Ascending aorta (tissue), 2 donors: Measurements from ENCODE around the gene CALY. TPM values are rescaled to one million over a fixed set of nuclear protein-coding genes. Genes with fewer than 3 reads are reported as not detected.

Source experiments
- DNase-seq, 2 donors: peaks; one replicate each; pipeline ENCODE4 v3.0.0-alpha.2; 2019; ENCODE audit warnings: low spot score in 2 of 2
- H3K27ac ChIP-seq, 2 donors: fragments of 200-600 bp; sonication (generic); one replicate each; pipeline ENCODE4 v1.5.1; 2016 to 2017; ENCODE audit warnings: mild to moderate bottlenecking in 1 of 2
- H3K27me3 ChIP-seq: fragments of 200-600 bp; sonication (generic); one replicate; pipeline ENCODE4 v1.5.1; 2017
- H3K36me3 ChIP-seq, 2 donors: fragments of 200-600 bp; sonication (generic); one replicate each; pipeline ENCODE4 v1.5.1; 2016
- H3K4me1 ChIP-seq, 2 donors: fragments of 200-600 bp; sonication (generic); one replicate each; pipeline ENCODE4 v1.5.1; 2016 to 2017; ENCODE audit warnings: mild to moderate bottlenecking in 1 of 2
- H3K4me3 ChIP-seq, 2 donors: fragments of 200-600 bp; sonication (generic); one replicate each; pipeline ENCODE4 v1.5.1; 2016 to 2017; ENCODE audit warnings: mild to moderate bottlenecking in 1 of 2
- H3K9me3 ChIP-seq, 2 donors: fragments of 200-600 bp; sonication (generic); one replicate each; pipeline ENCODE4 v1.5.1; 2016
- intact Hi-C: fragments of 100-400 bp; cut with DNase I; formaldehyde crosslinking; loops from one replicate; pipeline ENCODE4 v1.15.1; 2023
- total RNA-seq: library from RNA; depleted of rRNA; stranded (reverse); fragments of >200 nt; gene quantifications from one replicate; pipeline ENCODE4 v1.1.0, GENCODE V29; 2016
- TF ChIP-seq, protein P1 (sequence below), 3 experiments: fragments of 200-600 bp in 2 of 3; fragments of 450-650 bp in 1 of 3; sonication (generic) in 2 of 3; IDR thresholded peaks; one replicate each; pipeline ENCODE4 v1.5.1; 2016 to 2019; ENCODE audit warnings: antibody characterized with exemption in 3 of 3, mild to moderate bottlenecking in 1 of 3, moderate library complexity in 1 of 3

The CALY gene
- total RNA-seq, 1 donor from 2014 or later, result not detected

DNA sequence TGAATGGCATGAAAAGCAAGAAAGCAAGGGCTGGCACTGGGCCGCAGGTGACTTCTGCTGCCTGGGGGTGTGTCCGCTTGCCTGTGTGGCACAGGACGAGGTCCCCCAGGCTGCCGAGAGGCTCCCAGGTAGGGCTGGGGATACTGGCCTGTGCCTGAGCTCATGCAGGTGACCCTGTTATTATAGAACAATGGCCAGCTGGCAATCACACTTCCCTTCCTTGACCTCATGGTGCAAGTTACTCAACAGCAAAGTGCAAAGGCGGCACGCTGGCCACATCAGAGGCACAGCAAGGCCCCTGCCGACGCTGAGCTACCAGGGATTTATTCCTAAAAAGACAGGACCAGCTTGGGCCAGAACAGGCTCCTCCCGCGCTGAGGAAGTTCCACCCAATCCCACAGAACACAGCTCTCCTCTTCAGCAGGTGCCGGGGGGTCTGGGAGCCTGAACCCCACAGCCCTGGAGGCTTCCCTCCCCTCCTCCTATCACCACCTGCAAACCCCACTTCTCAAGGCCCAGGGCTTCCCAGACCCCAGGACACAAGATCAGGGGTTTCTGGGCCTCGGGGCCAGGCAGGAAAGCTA, 58.6 kb downstream of the CALY start:
- DNase-seq, result no peak

DNA sequence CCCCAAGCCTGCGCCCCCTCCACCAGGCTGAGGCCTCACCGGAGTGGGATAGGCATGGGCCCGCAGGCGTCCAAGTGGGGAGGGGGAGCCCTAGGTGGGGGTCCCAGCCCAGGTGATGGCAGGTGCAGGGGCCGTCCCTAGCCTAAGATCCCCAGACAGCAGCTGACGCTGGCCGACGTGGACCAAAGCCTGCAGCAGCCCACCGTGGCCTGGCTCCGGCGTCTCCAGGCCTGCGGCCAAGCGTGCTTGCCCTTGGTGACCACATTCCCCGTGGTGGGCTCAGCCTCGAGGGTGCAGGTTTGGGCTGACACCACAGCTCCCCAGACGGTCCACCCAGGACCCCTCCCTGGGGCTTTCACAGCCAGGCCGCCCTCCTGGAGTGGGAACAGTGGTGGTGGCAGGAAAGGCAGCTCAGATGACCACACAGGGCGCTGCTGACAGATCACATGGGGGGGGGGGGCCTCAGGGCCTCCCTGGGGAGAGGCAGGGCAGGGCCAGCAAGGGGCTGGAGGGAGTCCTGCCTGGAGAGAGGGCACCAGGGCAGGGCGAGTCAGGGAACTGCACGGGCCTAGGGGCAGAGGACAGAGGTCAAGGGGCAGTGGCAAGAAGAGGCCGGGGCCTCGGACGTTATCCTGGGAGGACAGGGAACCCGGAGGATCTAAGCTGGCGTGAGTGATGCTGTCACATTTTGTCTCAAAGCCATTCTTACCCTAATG, 59.3 kb downstream of the CALY start:
- Histone ChIP-seq H3K36me3 (peaks cover 28 to 39% of the 10 kb centered on the region in 2 donors), H3K9me3 (no peaks in the 10 kb centered on the region), H3K27ac (peak overlapping the region in 1 of 2 donors; percentile 22), H3K27me3 (no peaks in the 10 kb centered on the region), H3K4me3 (no peak overlapping the region), H3K4me1 (peaks cover 0 to 3% of the 10 kb centered on the region in 2 donors)
- intact Hi-C loops, result no loop called here
- TF ChIP-seq, protein P1, sequence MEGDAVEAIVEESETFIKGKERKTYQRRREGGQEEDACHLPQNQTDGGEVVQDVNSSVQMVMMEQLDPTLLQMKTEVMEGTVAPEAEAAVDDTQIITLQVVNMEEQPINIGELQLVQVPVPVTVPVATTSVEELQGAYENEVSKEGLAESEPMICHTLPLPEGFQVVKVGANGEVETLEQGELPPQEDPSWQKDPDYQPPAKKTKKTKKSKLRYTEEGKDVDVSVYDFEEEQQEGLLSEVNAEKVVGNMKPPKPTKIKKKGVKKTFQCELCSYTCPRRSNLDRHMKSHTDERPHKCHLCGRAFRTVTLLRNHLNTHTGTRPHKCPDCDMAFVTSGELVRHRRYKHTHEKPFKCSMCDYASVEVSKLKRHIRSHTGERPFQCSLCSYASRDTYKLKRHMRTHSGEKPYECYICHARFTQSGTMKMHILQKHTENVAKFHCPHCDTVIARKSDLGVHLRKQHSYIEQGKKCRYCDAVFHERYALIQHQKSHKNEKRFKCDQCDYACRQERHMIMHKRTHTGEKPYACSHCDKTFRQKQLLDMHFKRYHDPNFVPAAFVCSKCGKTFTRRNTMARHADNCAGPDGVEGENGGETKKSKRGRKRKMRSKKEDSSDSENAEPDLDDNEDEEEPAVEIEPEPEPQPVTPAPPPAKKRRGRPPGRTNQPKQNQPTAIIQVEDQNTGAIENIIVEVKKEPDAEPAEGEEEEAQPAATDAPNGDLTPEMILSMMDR (IDR thresholded peaks at IDR 0.05), result no peak
- DNase-seq, result no peak

More for the DNA sequence above, 58.6 kb downstream of the CALY start:
- TF ChIP-seq, protein P1 (IDR thresholded peaks at IDR 0.05), result no peak
- Histone ChIP-seq H3K36me3 (peaks cover 35 to 45% of the 10 kb centered on the region in 2 donors), H3K4me1 (peaks cover 0 to 3% of the 10 kb centered on the region in 2 donors), H3K27me3 (no peaks in the 10 kb centered on the region), H3K4me3 (no peak overlapping the region), H3K27ac (peak overlapping the region in 1 of 2 donors; percentile 22), H3K9me3 (no peaks in the 10 kb centered on the region)
- intact Hi-C loops, result no loop called here

DNA sequence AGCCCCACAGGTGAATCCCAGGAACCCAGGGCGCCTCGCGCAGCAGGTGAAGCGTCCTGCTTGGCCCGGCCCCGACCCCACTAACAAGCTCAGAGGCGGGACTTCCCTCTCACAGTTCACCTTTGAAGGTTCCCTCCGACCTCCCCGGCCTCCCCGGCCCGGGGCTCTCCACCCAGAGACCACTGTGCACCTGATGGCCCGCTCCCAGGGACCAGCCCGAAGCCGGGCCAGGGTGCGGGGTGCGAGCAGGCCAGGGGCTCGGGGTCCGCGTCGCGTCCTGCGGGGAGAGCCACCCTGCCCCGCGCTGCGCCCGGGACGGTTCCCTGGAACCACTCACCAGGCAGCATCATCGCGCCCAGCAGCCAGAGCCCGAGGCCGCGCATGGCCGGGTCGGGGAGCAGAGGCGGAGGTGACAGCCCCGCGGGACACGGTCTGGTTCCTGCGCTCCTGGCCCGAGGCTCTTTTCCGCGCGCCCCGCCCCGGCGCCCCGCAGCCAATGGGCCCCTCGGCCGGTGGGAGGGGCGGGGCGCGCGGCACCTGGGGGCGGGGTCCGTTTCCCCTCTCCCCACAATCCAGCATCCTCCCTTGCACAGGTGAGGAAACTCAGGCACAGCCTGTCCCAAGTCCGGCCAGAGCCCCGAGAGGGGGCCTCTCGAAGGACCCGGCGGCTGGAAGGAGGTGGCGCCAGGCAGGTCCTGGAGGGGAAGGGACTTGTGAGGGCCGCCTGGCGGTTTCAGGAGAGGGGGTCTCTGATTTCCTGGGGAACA, 60.1 kb downstream of the CALY start, which contains the start of gene ADAM8:
ADAM8 (minus strand) TSS at position 434 of the 767 bp plus-strand sequence; CDS start at position 383, 51 bp downstream.
- intact Hi-C loops, result no loop called here
- Histone ChIP-seq H3K36me3 (peaks cover 20 to 31% of the 10 kb centered on the region in 2 donors), H3K4me3 (peak within 1 kb of the TSS in 1 of 2 donors; percentile 49), H3K9me3 (no peaks in the 10 kb centered on the region), H3K27me3 (no peaks in the 10 kb centered on the region), H3K27ac (no peak within 1 kb of the TSS), H3K4me1 (peaks cover 0 to 3% of the 10 kb centered on the region in 2 donors)
- no peak for DNase-seq
- TF ChIP-seq, protein P1 (IDR thresholded peaks at IDR 0.05), result no peak

DNA sequence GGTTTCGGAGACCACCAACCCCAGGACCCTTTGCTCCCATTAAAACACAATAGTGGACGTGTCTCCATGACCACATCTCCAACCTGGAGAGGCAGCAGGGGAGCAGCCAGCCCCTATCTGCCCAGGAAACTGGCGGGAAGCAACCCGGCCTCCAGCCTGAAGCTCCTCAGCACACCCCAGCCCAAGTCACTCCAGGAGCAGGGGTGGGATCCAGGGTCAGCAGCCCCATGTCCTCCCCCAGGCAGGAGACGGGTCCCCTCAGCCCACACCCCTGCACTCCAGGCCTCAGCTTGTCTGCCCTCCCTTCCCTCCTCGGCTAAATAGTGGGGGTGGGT, 60.6 kb downstream of the CALY start:
- intact Hi-C loops, result no loop called here
- TF ChIP-seq, protein P1 (IDR thresholded peaks at IDR 0.05), result no peak
- Histone ChIP-seq H3K36me3 (peaks cover 14 to 29% of the 10 kb centered on the region in 2 donors), H3K4me1 (peaks cover 0 to 3% of the 10 kb centered on the region in 2 donors), H3K27me3 (no peaks in the 10 kb centered on the region), H3K4me3 (peak overlapping the region in 1 of 2 donors; percentile 49), H3K27ac (no peak overlapping the region), H3K9me3 (no peaks in the 10 kb centered on the region)
- DNase-seq, result no peak

DNA sequence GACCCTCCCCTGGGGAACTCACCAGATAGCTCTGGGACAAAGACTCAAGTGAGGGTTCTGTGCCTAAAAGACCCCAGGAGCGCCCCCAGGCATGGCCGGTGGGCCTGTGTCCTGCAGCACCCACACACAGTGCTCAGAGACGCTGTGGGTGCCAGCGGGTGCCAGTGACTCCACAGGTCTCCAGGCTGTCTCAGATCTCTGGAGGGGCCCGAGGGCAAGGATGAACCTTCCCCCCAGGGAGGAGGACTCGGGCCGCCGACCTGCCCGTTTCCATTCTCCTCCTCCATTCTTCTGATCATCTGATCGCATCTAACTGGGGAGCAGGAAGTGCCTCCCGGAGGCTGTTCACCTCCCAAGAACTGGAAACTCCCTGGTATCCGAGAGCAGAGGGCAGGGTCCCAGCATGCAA, 61.0 kb downstream of the CALY start:
- TF ChIP-seq, protein P1 (IDR thresholded peaks at IDR 0.05), result no peak
- Histone ChIP-seq H3K27me3 (no peaks in the 10 kb centered on the region), H3K4me1 (peaks cover 0 to 3% of the 10 kb centered on the region in 2 donors), H3K9me3 (no peaks in the 10 kb centered on the region), H3K27ac (no peak overlapping the region), H3K4me3 (peak overlapping the region in 1 of 2 donors; percentile 49), H3K36me3 (peaks cover 12 to 29% of the 10 kb centered on the region in 2 donors)
- intact Hi-C loops, result no loop called here
- DNase-seq, result no peak
